Islet of Langerhans (tissue), 1 donor: ENCODE results near the gene PALLD.
A peak's percentile ranks its signal among the peaks of the same experiment; 100 is the strongest.

ENCODE experiments used
- FAIRE-seq: peaks from one replicate; lab custom pipeline; 2011; peaks lifted over from hg19 to GRCh38; lab: Jason Lieb, UNC

Gene PALLD

GRCh38 chr4:168854350-168854921, 357.6 kb downstream of the PALLD start:
- no peak for FAIRE-seq

DNA sequence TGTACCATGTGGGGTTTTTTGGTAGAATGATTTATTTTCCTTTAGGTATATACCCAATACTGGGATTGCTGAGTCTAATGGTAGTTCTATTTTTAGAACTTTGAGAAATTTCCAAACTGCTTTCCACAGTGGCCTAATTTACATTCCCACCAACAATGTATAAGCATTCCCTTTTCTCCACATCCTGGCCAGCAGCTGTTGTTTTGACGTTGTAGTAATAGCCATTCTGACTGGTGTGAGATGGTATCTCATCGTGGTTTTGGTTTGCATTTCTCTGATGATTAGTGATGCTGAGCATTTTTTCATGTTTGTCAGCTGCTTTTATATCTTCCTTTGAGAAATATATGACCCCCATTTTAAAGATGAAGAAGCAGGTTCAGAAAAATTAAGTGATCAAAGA, 359.5 kb downstream of the PALLD start:
- FAIRE-seq: no peak

- no peak for FAIRE-seq
These were observed 360.2 kb downstream of the PALLD start for GRCh38 chr4:168857009-168857408.

DNA sequence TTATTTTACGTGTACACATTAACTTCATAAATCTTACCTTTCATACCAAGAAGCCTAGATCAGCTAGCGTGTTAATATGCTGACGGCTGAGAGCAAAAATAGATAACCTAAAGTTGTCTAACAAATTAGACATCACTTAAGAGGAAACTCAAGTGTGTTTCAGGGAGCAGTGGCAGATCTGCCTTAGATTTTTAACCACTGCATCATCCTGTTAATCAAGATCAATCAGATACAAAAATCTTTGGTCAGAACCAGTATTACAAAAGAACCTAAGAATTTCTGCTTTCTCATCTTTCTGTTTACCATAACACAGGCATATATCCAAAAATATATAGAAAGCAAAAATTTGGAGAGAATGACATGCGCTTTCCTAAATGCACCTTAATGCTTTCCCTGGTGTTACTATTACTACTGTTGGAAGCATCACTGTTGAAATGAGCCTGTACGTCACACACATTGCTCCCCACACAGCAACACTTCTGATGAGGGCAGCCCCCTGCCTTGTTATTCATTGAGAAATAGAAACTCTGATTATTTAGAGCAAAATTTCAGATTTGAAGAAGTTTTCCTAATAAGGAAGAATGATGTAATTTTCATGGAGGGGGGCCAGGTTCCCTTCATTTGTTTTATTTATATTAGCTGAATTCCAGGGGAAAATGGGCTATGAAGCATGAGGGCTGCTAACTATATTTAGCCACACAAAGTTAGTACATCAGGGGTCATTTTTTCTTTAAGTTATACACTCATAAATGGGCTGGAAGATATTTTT, 360.9 kb downstream of the PALLD start:
- no peak for FAIRE-seq

DNA sequence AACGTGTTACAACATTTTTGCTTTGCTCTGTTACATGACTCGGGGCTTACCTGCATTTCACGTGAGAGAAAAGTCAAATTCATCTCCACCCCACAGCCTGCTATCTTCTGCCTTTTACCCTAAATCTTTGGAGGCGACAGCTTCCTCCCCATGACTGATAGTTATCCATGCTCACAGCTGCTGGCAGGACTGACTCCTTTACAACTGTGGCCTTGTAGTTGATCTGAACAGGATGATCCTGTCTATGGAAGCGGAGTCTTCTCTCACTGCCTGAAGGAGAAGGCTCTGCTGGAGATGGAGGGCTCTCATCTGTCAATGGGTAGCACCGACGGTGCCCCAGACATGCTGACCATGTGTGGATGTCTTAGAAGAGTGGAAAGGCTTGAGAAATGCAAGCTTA, 362.2 kb downstream of the PALLD start:
- no peak for FAIRE-seq

DNA sequence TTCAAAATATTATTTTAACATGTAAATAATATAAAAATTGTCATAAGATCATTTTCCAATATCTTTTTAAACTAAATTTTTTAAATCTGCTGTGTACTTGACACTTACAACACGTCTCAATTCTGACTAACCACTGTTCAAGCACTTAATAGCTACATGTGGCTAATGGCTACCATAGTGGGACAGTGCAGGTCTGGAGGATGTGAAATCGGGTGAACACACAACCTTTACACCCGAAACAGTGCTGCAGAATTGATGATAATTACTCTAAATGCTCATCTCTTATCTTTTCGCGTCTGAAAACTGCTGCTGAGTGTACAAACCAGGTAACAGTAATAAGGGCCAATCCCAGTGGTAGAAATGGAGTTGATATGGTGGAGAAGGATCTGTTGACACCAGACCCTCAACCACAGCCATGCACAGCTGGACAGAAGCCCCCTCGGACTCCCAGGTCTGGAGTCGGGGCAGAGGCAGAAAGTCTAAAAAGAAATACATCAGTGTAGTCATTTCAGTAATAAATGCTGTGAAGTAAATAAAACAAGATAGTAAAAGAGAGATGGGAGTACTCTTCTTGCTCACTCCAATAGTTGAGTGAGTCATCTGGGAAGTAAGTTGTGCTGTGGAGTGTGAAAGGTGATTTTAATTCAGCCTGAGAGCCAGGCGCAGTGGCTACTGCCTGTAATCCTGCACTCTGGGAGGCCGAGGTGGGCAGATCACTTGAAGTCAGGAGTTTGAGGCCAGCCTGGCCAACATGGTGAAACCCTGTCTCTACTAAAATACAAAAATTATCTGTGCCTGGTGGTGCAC, 363.2 kb downstream of the PALLD start:
- FAIRE-seq: peak; percentile 62

- FAIRE-seq: no peak
These were observed 364.0 kb downstream of the PALLD start for GRCh38 chr4:168860827-168861226.

DNA sequence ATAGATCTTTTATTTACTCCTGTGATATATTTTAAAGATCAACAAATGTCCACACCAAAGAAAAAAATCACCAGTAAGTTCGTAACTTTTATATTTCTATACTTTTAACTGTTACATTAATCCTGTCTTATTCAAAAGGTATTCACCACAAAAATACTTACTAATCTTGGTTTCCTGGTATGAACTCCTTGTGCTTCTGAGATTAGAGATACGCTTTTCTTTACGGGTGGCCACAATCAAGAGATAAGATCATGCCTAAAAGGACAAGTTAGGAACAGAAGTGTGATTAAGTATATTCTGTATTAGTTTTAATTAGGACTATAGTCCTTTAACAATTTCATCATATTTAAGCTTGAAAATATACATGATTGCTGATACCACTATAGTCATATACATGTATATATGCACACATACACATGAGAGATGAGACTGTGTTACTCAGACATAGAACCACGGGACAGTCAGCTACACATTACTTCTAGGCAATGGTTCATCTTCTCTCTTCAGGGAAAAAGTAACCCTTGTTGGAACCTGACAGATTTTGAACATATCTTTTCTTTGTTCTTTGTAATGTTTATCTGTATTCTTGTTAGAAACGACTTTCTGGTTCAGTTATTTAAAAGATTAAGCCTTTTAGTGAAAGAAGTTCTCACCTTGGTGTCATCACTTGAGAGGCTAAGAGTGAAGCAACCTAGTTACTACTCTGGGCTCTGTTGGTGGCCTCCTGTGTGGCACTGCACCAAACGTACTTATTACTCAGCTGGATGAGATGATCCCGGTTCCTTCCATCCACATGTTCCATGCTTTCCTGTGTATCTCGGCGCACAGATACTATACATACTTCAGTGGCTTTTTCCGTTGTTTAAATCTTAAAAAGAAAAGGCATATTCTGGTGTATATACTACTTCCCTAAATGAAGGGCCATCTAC, 367.1 kb downstream of the PALLD start:
- FAIRE-seq: no peak

GRCh38 chr4:168864821-168865541, 368.1 kb downstream of the PALLD start:
- FAIRE-seq: no peak

DNA sequence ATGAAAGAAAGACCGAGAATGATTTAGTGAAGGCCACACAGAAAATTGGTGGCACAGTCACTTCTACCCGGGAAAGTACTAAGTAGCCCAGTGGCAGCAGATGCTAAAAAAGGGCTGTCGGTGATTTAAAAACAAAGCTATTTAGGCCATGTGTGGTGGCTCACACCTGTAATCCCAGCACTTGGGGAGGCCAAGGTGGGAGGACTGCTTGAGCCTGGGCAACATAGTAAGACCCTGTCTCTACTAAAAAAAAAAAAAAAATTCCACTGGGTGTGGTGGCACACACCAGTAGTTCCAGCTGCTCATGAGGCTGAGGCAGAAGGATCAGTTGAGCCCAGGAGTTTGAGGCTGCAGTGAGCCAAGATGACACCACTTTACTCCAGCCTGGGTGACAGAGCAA, 369.0 kb downstream of the PALLD start:
- FAIRE-seq: no peak

GRCh38 chr4:168866635-168867034, 369.8 kb downstream of the PALLD start:
- FAIRE-seq: peak; percentile 61

GRCh38 chr4:168867128-168867527, 370.3 kb downstream of the PALLD start:
- no peak for FAIRE-seq

- peak; percentile 24 for FAIRE-seq
These were observed 371.4 kb downstream of the PALLD start for GRCh38 chr4:168868044-168868781.

DNA sequence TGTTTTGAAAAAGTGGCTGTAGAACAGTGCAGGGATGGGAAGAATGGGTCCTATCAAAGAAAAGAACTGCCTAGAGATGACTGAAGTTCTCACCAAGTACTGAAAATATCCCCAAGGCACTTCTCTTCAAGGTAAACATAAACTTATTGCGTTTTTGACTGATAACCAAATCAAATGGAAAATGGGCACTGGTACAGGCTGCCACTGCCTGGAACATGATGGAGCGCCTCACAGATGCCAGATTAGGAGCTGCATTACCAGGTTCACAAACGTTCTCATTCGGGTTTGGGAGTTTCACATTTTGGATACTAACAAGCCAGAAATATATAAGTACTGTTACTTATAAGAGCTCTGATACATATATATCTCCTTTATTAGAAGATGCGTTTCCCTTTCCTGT, 371.9 kb downstream of the PALLD start:
- FAIRE-seq: no peak

- no peak for FAIRE-seq
These were observed 373.2 kb downstream of the PALLD start for GRCh38 chr4:168870004-168870403.

DNA sequence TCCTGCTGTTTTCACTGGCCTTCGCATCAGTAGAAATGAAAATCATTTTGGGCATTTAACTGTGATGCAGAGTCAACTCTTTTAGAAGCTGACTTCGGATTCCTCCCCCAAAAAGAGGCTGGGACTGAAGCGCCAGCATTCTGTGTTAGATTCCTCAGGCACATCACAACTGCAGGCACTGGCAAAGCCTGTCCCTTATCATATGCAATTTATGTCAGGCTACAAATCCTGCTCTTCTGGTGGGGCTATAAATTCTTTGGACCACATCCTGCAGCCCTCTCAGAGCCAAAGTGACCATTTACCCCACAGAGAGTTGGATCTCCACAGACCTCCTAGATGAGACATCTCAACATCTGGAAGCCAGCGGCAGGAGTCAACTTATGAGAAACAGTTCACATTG, 374.8 kb downstream of the PALLD start:
- FAIRE-seq: no peak

GRCh38 chr4:168874083-168874482, 377.2 kb downstream of the PALLD start:
- no peak for FAIRE-seq

DNA sequence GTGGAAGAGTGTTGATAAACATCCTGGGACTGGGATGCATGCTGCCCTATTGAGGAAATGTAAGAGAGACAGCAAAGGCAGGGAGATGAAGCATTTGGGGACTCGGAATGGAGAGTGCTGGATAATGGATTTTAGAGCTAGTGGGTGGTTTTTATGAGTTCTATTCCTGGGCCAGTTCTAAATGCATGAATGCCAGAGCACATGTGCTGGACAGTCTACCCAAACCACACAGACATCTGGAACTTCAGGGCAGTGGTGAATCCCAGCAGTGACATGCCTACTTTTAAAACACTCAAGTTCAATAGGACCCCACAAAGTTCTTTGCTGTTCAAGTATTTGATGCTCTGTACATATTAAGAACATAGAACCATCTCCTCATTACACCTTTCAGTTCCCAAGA, 379.3 kb downstream of the PALLD start:
- FAIRE-seq: no peak

DNA sequence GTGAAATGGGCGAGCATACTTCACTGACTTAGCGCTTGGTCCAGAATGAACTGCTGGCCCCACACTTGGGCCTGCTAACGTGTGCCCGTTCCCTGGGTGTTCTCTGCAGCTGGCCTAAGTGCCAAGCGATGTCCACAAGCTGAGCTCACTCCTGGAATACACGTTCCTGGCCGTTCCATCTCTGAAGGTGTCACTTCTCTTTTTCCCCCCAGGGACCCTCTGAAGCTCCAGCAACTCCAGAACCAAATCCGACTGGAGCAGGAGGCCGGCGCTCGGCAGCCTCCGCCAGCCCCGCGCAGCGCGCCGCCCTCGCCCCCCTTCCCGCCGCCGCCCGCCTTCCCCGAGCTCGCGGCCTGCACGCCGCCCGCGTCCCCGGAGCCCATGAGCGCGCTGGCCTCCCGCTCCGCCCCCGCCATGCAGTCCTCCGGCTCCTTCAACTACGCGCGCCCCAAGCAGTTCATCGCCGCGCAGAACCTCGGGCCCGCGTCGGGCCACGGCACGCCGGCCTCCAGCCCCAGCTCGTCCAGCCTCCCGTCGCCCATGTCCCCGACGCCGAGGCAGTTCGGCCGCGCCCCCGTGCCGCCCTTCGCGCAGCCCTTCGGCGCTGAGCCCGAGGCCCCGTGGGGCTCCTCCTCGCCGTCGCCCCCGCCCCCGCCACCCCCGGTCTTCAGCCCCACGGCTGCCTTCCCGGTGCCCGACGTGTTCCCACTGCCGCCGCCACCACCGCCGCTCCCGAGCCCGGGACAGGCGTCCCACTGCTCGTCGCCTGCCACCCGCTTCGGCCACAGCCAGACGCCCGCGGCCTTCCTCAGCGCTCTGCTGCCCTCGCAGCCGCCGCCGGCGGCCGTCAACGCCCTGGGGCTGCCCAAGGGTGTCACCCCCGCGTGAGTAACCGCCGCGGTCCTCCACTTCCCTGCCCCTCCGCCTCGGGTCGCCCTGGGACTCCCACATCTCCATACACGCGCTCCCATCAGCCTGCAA, 380.9 kb downstream of the PALLD start:
- FAIRE-seq: no peak

DNA sequence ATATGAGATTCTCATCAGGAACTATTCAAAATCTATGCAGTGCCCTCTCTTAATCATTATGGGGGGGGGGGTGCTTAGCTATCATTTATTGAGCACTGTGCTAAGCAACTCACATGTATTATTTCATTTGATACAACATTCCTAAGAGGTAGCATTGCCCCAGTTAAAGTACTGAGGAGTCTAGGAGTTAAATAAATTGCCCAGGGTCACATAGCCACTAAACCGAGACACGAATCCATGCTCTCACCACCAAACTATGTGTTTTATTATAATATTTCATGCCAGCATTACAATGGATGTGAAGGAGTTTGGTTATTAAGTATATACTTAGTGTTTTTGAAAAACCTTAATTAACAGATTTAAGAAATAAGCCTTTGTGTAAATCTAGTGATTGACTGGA, 381.8 kb downstream of the PALLD start:
- FAIRE-seq: peak; percentile 68
